Uterus (tissue), 2 donors: ENCODE measurements around the gene SORBS1.
A peak's percentile ranks its signal among the peaks of the same experiment; 100 is the strongest.

Experiments
- POLR2A ChIP-seq, 2 donors: fragments of 450-650 bp; IDR thresholded peaks; one replicate each; pipeline ENCODE4 v1.6.1; 2016; ENCODE audit warnings: antibody characterized with exemption in 2 of 2, mild to moderate bottlenecking in 1 of 2, moderate library complexity in 1 of 2
- TF ChIP-seq, protein P1 (sequence below), 4 experiments: fragments of 200-600 bp in 2 of 4; fragments of 450-650 bp in 2 of 4; sonication (generic) in 2 of 4; IDR thresholded peaks; one replicate each; pipeline ENCODE4 v1.5.1; 2016 to 2019; ENCODE audit warnings: antibody characterized with exemption in 4 of 4, mild to moderate bottlenecking in 2 of 4, moderate library complexity in 1 of 4

GRCh38 chr10:95508730-95509129, 52.4 kb downstream of the SORBS1 start:
- TF ChIP-seq, protein P1, sequence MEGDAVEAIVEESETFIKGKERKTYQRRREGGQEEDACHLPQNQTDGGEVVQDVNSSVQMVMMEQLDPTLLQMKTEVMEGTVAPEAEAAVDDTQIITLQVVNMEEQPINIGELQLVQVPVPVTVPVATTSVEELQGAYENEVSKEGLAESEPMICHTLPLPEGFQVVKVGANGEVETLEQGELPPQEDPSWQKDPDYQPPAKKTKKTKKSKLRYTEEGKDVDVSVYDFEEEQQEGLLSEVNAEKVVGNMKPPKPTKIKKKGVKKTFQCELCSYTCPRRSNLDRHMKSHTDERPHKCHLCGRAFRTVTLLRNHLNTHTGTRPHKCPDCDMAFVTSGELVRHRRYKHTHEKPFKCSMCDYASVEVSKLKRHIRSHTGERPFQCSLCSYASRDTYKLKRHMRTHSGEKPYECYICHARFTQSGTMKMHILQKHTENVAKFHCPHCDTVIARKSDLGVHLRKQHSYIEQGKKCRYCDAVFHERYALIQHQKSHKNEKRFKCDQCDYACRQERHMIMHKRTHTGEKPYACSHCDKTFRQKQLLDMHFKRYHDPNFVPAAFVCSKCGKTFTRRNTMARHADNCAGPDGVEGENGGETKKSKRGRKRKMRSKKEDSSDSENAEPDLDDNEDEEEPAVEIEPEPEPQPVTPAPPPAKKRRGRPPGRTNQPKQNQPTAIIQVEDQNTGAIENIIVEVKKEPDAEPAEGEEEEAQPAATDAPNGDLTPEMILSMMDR (IDR thresholded peaks at IDR 0.05) = no peak
- peak; percentile 16 to 25 for TF ChIP-seq POLR2A (IDR thresholded peaks at IDR 0.05)
